ENCODE data around the gene ZSWIM6.
"Not testable (repeated sequence)": the region's sequence is repeated elsewhere in the genome, so short reads cannot be mapped to it uniquely, and the experiment has no call there.

The ZSWIM6 gene

DNA sequence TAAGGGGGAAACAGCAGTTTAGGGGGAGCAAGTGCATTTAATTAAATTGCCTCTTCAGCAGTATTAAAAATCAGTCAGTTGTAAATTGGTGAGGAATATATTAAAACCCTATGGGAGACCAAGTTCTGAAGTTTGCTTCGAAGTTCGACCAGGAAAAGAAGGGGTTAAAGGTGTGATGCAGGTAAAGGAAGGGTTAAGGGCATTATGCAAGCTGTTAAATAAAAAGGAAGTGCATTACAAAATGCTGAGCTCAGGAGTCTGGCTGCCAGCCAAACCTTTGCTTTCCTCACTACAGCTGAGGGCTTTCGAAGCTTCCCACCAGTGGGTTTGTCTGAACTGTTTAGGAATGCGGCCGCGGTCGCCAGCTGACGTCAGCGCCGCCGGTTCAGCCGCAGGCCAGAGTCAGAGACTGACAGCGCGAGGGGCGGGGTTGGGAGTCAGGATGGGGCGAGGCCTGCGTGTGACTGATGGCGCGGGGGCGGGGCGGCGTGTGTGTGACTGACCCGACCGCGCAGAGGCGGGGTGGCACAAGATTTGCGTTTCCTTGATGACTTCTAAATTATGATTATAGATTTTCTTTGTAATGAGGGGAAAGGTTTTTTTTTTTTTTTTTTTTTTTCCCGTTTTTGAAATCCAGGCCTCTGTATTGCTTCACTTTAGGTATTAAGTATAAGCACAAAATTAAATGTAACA, 76.6 kb downstream of the ZSWIM6 start:
- DNase-seq, result peak; percentile 91

DNA sequence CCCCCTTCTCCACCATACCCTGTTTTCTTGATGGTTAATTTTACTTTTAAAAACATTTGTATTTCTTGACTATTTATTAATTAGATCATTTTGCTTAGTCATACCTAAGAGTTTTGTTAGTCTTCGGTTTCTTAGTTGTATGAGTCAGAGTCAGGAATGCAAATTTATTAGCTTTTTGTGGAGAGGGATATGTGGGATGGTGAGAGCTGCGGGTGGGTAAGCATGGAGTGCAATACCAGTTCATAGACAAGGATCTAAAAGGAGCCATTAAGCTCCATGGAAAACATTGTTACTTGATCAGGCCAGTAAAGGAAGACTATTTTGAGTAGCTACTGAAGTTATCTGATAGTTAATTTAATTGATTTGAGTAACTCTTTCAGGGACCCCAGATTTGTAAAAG, 77.5 kb downstream of the ZSWIM6 start:
- no peak for DNase-seq

DNA sequence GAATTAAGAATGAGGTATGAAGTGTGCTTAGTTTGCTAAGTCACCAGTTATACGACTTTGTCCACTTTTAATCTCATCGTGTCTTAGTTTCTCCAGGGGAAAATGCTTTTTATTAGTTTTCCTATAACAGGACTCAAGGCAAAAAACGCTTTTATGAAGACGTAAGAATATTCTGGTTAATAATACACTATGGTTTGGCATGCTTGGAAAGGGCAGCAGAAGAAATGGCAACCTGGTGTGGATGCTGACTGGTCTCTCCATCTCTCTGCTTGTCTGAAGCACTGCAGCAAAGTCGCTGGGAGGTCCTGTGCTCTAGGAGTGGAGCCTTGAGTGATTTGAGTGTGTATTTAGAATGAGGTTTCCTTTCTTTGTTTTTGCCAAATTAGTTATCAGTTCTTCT, 78.8 kb downstream of the ZSWIM6 start:
- no peak for DNase-seq

DNA sequence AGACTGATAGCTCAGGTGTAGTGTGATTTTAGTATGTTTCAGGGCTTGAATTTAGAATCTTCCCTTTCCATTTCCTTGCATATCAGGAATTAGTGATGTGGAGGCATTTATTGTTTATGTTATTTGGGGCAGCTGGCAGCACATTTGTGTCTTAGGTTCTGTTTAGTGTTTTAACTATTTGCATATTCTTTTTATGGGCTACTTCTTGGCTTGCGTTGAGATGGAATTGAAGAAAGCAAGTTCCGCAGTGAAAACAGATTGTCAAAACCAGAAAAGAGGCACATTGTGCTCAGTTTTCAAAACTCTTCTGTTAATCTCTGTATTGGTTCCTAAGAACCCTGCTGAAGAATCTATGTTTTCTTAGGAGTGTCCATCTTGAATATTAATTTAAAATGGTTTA, 80.3 kb downstream of the ZSWIM6 start:
- DNase-seq, result no peak

DNA sequence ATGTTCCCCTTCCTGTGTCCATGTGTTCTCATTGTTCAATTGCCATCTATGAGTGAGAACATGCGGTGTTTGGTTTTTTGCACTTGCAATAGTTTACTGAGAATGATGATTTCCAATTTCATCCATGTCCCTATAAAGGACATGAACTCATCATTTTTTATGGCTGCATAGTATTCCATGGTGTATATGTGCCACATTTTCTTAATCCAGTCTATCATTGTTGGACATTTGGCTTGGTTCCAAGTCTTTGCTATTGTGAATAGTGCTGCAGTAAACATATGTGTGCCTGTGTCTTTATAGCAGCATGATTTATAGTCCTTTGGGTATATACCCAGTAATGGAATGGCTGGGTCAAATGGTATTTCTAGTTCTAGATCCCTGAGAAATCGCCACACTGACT, 81.1 kb downstream of the ZSWIM6 start:
- DNase-seq, result not testable (repeated sequence)

DNA sequence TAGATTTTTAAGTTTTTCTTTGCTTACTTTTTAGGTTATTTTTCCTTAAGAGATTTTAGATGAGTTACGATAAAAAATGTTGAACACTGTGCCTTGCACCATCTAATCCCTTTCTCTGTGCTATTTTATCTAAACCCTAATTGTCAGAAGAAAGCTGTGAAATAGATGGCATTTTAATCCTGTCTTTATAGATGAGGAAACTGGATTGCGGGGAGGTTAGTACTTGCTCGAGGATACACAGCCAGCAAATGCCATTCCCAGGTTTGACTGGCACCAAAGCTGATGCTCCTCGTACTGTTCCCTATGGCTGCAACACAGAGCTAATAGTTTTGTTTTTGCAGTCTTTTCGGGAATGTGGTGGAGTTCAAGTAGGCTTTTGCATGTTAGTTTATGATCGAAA, 82.7 kb downstream of the ZSWIM6 start:
- no peak for DNase-seq

DNA sequence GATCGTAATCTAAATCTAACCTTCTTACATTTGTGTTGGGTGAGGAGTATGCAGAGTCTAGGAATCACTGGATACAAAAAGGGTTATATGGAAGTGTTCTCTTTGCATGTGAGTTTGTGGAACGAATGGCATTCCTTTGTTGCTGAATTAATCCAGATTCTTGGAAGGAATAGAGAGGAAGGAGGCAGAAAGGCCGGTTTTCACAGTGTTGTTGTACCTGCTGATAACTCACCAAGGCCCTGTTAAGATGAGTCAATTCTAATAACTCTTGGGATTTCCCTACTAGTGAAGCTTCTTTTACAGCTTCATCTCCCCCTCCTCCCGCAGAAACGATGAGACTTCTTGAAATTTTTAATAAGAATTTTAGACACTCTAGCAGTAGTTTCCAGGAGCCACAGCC, 84.0 kb downstream of the ZSWIM6 start:
- no peak for DNase-seq

DNA sequence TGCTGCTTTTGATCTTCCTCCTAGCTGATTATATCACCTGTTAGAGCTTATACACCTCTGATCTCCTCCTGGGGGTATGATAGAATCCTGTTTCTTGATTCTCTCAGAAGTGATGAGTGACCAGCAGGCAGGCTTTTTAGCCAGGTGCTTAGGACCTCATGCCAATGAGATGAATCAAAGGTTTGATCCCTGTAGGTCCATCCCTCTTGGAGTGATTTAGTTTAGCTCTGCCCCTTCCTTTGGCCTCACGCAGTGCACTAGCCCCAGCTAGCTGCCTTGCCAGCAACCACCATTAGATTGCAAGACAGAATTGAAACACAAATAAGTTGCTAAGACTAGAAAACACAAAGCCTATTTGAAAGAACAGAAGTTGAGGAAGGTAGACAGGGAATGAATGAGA, 84.4 kb downstream of the ZSWIM6 start:
- DNase-seq, result no peak

DNA sequence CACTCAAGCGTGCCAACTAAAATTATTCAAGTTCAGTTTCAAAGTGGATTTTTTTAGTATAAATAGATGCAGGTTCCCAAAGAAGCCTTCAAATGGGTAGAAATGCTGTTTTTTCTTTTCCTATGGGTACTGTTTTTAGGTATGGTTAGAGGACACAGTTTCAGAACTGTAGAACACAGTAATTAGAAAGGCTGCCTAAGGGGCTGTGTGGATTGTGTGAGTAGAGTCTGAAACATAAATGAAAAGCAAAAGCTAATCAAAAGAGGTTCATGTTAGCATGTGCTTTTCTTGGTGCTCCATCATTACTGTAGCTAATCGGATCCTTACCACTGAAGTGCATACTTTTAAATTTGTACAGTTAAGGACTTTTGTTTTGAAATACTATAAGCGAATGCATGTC, 85.3 kb downstream of the ZSWIM6 start:
- DNase-seq, result no peak

DNA sequence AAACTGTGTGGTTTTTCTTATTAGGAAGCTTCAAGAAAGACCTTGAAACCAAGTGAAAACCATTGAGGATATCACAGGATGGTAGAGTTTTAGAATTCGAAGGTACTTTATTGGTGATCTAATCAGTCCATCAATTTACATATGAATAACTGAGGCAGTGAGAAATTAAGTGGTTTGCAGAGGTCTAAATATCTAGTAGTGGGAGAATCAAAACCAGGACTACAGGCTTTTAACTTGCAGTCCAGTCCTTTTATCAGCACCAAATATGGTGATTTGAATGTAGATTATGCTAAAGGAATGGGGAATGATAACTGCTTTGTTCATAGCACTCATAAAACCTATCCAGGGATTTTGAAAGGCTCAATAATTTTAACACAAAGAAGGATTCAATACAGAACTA, 85.8 kb downstream of the ZSWIM6 start:
- no peak for DNase-seq

DNA sequence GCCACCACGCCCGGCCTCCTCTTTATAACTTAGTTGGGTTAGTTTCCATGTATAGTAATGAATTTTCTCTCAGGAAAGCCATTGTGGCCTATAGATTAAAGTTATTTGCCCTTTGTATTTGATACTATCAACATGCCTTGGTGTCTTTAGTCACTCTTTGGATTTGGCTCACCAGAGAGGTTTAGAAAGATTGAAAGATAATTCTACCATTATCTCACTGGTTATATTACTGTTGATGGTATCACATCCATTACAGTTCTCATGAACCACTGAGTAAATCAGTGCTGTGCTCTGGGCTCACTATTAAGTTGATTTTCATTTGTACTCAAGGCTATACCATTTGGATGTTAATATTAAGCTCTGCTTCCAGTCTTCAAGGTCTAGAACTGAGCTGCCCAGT, 87.0 kb downstream of the ZSWIM6 start:
- DNase-seq, result no peak

DNA sequence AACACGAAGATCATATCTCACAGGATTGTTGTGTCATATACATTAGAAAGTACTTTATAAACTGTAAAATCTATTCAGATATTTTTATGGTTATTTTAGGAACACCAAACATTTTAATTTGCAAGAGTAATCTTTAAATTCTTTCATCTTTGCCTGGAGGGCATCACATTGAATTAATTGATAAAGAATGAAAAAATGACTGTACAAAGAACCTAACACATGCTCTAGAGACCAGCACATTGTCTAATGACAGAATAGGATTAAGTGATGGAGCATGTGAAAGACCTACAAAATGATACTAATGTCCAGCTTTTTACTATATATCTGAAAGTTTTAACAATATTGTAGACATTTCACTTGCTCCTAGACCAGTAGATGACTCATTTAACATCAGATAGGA, 88.0 kb downstream of the ZSWIM6 start:
- no peak for DNase-seq

DNA sequence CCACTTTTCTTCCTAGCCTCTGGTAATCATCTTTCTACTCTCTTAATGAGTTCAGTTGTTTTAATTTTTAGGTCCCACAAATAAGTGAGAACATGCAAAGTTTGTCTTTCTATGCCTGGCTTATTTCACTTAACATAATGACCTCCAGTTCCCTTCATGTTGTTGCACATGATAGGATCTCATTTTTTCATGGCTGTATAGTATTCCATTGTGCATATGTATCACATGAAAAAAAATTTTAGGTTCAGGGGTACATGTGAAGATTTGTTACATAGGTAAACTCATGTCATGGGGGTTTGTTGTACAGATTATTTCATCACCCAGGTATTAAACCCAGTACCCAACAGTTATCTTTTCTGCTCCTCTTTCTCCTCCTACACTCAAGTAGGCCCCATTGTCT, 89.2 kb downstream of the ZSWIM6 start:
- DNase-seq, result not testable (repeated sequence)

DNA sequence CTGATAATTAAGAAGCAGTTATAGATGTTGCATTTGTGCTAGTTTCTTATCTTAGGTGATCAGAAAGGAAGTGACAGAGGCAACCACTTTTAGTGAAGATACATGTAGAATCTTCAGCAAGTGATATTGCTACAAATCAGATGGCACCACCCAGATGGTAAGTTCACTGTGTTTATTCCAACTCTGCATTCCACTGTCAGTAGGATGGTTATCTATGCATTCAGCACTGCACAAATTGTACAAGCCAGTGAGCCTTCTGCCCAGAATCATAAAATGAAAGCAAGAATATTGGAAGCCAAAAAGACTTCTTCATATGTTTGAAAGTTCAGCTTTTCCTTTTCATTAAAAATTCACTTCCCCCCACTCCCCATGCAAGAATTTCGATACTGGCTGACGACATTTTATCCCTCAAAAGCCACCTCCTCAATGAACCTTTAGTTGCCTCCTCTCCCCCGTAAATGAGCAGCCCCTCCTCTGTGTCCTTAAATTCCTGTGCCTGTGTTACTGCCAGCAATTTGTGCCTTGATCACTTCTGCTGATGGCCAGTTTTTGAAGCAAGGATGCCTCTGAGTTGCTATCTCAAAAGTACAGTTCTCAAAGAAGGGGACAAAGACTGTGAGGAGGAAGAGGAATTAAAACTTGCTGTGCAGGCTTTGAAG, 91.6 kb downstream of the ZSWIM6 start:
- no peak for DNase-seq

DNA sequence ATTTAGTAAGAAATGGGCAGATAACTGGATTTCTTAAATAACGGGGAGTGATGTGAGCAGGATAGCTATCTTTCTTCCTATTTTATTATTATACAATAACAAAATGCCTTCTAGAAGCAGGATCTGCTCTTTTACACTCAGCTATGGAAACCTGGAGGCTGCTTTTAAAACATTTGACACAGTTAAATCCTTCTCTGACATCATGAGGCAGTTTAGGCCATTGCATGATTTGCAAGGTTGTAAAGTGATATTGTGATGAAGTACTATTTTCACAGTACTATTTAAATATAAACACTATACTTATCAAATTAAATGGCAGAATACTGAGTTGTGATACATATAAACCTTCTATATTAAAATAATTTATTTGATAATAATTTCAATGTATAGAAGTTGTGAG, 93.9 kb downstream of the ZSWIM6 start:
- no peak for DNase-seq

DNA sequence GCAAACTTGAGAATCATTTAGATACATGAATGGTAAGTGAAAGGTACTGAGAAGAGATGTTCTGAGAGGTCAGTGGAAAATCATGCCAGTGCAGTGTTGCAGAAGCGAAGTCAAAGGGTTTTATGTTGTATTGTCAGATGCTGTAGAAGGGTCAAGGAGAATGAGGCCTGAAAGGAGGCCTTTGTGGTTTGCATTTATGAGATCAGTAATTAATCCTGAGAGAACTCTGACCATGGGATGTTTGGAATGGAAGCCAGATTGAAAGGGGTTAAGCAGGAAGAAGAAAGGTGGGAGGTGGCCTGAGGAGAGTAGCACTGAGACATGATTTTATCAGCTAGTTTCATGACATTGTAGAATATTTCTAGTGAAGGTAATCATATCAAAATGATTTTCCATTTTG, 97.8 kb downstream of the ZSWIM6 start:
- DNase-seq, result no peak

DNA sequence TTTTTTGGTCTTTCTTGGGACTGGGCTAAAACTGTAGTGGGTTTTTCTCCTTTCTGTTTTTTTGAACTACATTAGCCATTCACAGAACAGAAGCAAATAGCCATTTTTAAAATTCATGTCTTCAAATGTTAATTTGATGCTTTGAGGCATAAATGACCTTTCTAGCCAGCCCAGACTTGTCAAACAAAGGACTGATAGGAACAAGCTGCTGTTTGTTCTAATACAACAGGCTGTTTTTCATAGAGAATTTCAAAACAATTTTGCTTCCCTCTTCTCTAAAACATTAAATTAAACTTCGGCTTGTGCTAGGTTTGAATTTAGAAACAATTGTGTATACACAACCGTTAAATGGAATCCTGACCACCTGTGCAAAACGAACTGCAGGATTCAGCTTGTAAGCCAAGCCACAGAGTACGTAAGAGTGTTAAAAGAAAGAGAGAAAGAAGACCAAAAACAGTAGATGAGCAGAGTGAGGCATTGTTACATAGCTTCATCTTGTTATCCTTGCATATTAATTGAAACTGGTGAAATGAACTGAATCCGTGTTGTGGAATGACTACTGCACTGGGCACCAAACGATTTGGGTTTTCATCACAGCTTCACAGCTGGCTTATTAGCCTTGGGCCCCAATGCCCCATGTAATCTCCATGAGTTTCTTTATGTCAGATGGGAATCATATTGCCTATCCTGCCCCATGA, 100.0 kb downstream of the ZSWIM6 start:
- no peak for DNase-seq

DNA sequence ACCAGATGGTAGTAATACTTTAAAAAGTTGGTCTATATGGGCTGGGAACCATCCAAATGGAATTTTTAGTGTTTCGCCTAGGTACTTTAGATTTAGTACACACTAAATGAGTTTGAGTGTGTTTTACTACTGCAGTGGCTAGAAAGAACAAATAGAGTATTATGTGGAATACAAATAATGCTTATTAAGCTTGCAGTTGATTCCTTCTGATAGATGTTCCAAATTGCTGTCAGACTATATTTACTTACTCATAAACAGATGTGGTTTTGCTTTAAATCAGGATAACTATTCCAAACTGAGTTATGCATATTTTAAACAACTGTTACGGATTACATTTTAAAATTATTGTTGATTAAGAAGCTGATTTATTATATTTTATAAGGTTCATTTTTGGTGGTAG, 103.3 kb downstream of the ZSWIM6 start:
- DNase-seq, result no peak

DNA sequence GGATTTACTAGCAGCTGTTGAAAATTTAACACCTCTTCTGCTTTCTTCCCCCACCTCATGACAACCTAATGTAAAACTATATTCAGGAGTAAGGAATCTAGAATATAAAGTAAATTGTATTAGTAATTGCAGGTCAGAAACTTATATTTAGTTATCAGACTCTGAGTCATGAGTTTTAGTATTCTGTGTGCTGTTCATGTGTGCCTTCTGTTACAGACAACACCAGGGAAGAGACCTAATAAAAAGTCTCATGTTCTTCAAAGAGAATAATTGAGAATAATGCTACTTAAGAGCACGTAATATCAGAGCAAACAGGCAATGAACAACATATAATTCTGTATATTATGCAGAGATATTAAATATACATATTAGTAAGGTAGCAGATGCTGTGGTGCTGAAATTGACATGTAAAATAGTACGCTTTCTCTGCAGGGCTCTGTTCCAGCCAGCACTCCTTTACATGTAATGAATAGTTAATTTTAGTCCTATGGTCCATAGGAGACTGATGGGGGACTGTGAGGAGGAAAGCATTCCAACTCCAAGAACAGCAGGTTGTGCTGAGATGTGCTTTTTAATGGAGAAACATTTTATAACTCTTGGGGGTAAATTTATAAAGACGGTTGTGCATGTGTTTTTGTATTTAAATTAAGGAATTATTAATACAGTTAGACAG, 106.4 kb downstream of the ZSWIM6 start:
- DNase-seq, result no peak

DNA sequence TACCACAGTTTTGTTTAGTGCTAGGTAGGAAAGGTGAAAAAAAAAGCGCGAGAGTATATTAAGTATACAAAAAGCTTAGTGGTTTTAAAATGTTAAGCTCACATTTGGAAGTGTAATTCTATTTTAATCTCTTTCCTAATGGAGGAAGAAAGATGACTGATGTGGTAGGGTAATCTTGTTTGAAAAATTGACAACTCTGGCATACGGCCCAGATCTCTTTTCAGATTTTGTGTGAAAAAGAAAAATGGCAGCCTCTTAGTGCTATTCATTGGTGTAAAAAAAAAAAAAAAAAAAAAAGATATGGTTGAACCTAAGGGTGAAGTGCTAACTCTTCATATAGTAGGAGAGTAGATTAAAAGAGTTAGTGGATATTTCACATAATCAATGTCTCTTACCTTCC, 108.0 kb downstream of the ZSWIM6 start:
- no peak for DNase-seq

DNA sequence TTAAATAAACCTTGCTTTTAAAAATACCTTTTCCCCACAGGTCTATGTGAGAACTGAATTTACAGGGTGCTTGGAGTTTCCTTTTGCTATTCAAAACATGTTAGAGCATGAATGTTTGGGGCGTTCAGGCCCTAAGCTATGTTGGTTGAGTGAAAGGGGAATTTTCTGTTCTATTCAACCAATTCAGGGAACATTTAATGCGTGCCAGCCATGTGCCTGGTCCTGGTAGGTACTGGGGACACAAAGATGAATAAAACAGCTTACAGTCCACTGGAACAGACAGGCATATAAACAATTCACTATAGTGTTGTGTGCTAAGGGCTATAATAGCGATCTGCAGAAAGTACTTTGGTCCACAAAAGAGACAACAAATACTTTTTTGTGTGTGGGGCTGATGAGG, 108.5 kb downstream of the ZSWIM6 start:
- DNase-seq, result no peak

DNA sequence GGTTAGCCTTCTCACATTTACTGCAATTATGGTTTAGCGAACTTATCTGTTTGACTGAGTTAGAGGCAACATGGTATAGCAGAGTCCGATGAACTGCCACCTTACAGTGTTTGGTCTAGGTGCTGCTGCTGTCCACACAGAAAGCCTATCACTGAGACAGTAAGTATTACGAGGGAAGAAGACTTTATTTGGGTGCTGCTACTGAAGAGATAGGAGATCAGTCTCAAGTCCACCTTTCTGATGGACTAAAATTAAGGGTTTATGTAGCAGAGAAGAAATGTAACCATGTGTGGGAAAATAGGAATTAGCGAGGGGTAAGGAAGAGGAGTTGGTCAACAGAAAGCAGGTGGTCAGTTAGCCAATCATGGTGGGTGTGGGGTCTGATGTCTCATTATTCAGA, 109.7 kb downstream of the ZSWIM6 start:
- no peak for DNase-seq

DNA sequence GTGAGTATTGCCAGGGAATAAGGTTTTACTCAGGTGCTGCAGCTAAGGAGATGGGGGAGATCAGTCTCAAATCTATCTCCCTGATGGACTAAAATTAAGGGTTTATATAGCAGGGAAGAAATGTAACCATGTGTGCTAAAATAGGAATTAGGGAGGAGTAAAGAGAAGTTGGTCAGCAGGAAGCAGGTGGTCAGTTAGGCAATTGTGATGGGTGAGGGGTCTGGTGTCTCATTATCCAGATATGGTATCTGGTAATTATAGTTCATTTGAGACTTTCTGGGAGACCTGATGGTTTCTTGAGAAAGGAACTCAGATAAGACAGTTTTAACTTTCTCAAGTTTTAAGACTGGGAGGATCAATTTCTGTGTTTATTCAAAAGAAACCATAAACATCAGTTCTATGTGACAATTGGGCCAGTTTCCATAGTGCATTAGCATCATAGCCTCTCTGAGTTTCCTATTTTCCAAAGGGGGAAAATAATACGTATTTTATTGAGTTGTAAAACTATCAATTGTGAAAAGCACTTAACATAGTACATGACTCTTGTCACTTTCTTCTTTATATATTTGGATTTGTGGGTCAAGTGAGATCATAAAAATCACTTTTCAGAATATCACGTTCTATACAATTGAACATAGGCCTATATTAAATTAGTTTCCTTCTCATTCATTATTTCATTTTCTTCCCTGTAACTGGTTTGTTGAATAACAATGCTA, 115.9 kb downstream of the ZSWIM6 start:
- DNase-seq, result no peak
